HUES6 (cell line): ENCODE measurements around the gene SETMAR.
"Not testable (repeated sequence)": the region's sequence is repeated elsewhere in the genome, so short reads cannot be mapped to it uniquely, and the experiment has no call there.

Experiments
- H3K27ac ChIP-seq: 2 replicates; pipeline ENCODE4 v1.7.0; 2013; ENCODE audit warnings: low read depth, mild to moderate bottlenecking, low read length, inconsistent platforms
- H3K27me3 ChIP-seq: 2 replicates; pipeline ENCODE4 v1.6.1; 2013; ENCODE audit warnings: low read length; ENCODE audit not compliant: control insufficient read depth, insufficient read depth
- H3K36me3 ChIP-seq: 2 replicates; pipeline ENCODE4 v1.6.1; 2013; ENCODE audit warnings: low read length; ENCODE audit not compliant: control insufficient read depth, insufficient read depth
- H3K4me1 ChIP-seq: 2 replicates; pipeline ENCODE4 v1.6.1; 2013; ENCODE audit warnings: low read length; ENCODE audit not compliant: control insufficient read depth, insufficient read depth
- H3K4me3 ChIP-seq: 2 replicates; pipeline ENCODE4 v1.5.1; 2013; ENCODE audit warnings: low read depth, low read length
- H3K9ac ChIP-seq: one replicate; pipeline ENCODE4 v1.6.1; 2013; ENCODE audit warnings: mild to moderate bottlenecking, low read length
- H3K9me3 ChIP-seq: 2 replicates; pipeline ENCODE4 v1.6.1; 2013; ENCODE audit warnings: low read depth, low read length; ENCODE audit not compliant: control insufficient read depth, insufficient read depth

SETMAR gene

GRCh38 chr3:4292301-4292700 is 10.9 kb upstream of the SETMAR start:
- H3K4me1 ChIP-seq: peaks cover 4% of the 10 kb centered on the region; the same call in 1 of the 2 replicates
- H3K9me3 ChIP-seq: no peaks in the 10 kb centered on the region
- no peak overlapping the region for H3K9ac ChIP-seq
- H3K36me3 ChIP-seq: no peaks in the 10 kb centered on the region
- H3K27me3 ChIP-seq: 0 out of 2 replicates have a peak, but pooled peaks cover 2% of the 10 kb centered on the region
- H3K4me3 ChIP-seq: no peak overlapping the region
- H3K27ac ChIP-seq: no peak overlapping the region

GRCh38 chr3:4294616-4295327 is 8.4 kb upstream of the SETMAR start:
- Histone ChIP-seq H3K9ac (no peak overlapping the region), H3K4me3 (no peak overlapping the region), H3K9me3 (no peaks in the 10 kb centered on the region), H3K27ac (no peak overlapping the region), H3K27me3 (no peaks in the 10 kb centered on the region), H3K36me3 (no peaks in the 10 kb centered on the region), H3K4me1 (no peaks in the 10 kb centered on the region)

GRCh38 chr3:4296454-4296853 is 6.7 kb upstream of the SETMAR start:
- H3K4me3 ChIP-seq, H3K36me3 ChIP-seq, H3K4me1 ChIP-seq, H3K9me3 ChIP-seq, H3K9ac ChIP-seq, H3K27me3 ChIP-seq, H3K27ac ChIP-seq: not testable (repeated sequence)

- Histone ChIP-seq H3K9ac (no peak overlapping the region), H3K9me3 (no peaks in the 10 kb centered on the region), H3K27me3 (no peaks in the 10 kb centered on the region), H3K36me3 (no peaks in the 10 kb centered on the region), H3K4me1 (no peaks in the 10 kb centered on the region), H3K4me3 (no peak overlapping the region), H3K27ac (no peak overlapping the region)
These were observed 5.7 kb upstream of the SETMAR start for GRCh38 chr3:4297486-4297885.

GRCh38 chr3:4302747-4303146 is 422 bp upstream of the SETMAR start:
- Histone ChIP-seq H3K9ac (peak overlapping the region; percentile 95), H3K27me3 (no peaks in the 10 kb centered on the region), H3K9me3 (no peaks in the 10 kb centered on the region), H3K4me1 (peaks cover 6% of the 10 kb centered on the region; the same call in 1 of the 2 replicates), H3K36me3 (peaks cover 7% of the 10 kb centered on the region), H3K4me3 (peak overlapping the region; percentile 86), H3K27ac (no peak overlapping the region)

- not testable (repeated sequence) for H3K9ac ChIP-seq, H3K9me3 ChIP-seq, H3K36me3 ChIP-seq, H3K27me3 ChIP-seq, H3K27ac ChIP-seq, H3K4me3 ChIP-seq
- H3K4me1 ChIP-seq: peaks cover 19% of the 10 kb centered on the region; the same call in 1 of the 2 replicates
These were observed 2.0 kb downstream of the SETMAR start for GRCh38 chr3:4305210-4305609.

GRCh38 chr3:4306091-4306490 is 2.9 kb downstream of the SETMAR start:
- Histone ChIP-seq H3K9me3 (no peaks in the 10 kb centered on the region), H3K9ac (no peak overlapping the region), H3K4me3 (no peak overlapping the region), H3K27ac (no peak overlapping the region), H3K36me3 (peaks cover 7% of the 10 kb centered on the region), H3K27me3 (no peaks in the 10 kb centered on the region), H3K4me1 (peaks cover 23% of the 10 kb centered on the region)

GRCh38 chr3:4306860-4307259 is 3.7 kb downstream of the SETMAR start:
- peaks cover 7% of the 10 kb centered on the region for H3K36me3 ChIP-seq
- H3K27ac ChIP-seq: no peak overlapping the region
- no peak overlapping the region for H3K4me3 ChIP-seq
- no peak overlapping the region for H3K9ac ChIP-seq
- peaks cover 25% of the 10 kb centered on the region for H3K4me1 ChIP-seq
- no peaks in the 10 kb centered on the region for H3K9me3 ChIP-seq
- no peaks in the 10 kb centered on the region for H3K27me3 ChIP-seq

- peaks cover 25% of the 10 kb centered on the region for H3K36me3 ChIP-seq
- no peak overlapping the region for H3K4me3 ChIP-seq
- H3K27ac ChIP-seq: no peak overlapping the region
- no peaks in the 10 kb centered on the region for H3K9me3 ChIP-seq
- H3K4me1 ChIP-seq: peaks cover 24% of the 10 kb centered on the region
- H3K9ac ChIP-seq: no peak overlapping the region
- H3K27me3 ChIP-seq: no peaks in the 10 kb centered on the region
These were observed 6.4 kb downstream of the SETMAR start for GRCh38 chr3:4309491-4310128.

GRCh38 chr3:4310971-4311370 is 7.8 kb downstream of the SETMAR start:
- H3K9me3 ChIP-seq: no peaks in the 10 kb centered on the region
- H3K9ac ChIP-seq: no peak overlapping the region
- no peaks in the 10 kb centered on the region for H3K27me3 ChIP-seq
- peaks cover 19% of the 10 kb centered on the region for H3K4me1 ChIP-seq
- no peak overlapping the region for H3K27ac ChIP-seq
- H3K36me3 ChIP-seq: peaks cover 31% of the 10 kb centered on the region
- no peak overlapping the region for H3K4me3 ChIP-seq

- Histone ChIP-seq H3K9me3 (no peaks in the 10 kb centered on the region), H3K36me3 (peaks cover 35% of the 10 kb centered on the region), H3K27me3 (no peaks in the 10 kb centered on the region), H3K27ac (no peak overlapping the region), H3K4me3 (no peak overlapping the region), H3K4me1 (peaks cover 19% of the 10 kb centered on the region), H3K9ac (no peak overlapping the region)
These were observed 8.3 kb downstream of the SETMAR start for GRCh38 chr3:4311496-4311895.
